Stimulated activated CD8-positive, alpha-beta memory T cell treated with anti-CD3 and anti-CD28 coated beads, Interleukin-4, amount 100 ng/mL, for 4 hours (primary cell): ENCODE data around the gene MTA1.

Experiments
- DNase-seq, 2 donors: peaks; one replicate each; pipeline ENCODE4 v3.0.0-alpha.2; 2020; ENCODE audit warnings: low read depth in 2 of 2, low spot score in 1 of 2

Gene MTA1

DNA sequence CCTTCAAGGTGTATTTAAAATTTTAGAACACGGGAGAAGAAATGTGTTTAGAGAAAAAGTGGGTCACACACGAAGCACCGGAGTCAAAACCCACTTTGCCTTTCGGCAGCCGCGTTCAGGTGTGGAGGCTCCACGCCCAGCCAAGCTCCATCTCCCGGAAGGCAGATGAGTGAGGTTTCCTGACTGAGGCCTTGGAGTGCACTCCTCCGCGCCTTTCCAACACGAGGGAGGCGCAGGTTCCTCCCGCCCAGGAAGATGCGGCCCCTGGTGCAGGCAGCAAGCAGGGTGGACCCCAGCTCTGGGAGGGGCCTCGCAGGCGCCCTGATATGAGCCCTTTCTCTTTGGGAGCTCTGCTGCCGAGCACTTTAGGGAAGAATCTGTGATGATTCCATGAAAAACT lies 22.5 kb downstream of the MTA1 start:
- DNase-seq = no peak

DNA sequence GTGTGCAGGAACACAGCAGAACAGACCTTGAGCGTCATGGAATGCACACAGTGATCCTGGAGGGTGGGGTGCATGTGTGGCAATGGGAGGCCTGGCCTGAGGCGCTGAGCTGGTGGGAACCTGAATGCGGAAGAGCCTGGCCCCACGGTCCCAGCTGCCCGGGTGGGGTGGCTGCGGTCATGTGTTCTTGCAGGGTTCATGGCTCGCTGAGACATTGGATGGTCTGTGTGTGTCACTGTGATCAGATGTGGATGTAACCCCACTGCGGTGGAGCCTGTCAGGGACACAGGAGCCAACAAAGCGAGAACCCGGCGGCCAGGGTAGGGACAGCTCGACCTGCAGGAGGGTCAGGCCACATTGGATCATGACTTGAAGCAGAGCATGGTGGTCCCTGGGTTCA lies 23.2 kb downstream of the MTA1 start:
- no peak for DNase-seq

- no peak for DNase-seq
Observed at GRCh38 chr14:105444859-105445258, 25.2 kb downstream of the MTA1 start.

DNA sequence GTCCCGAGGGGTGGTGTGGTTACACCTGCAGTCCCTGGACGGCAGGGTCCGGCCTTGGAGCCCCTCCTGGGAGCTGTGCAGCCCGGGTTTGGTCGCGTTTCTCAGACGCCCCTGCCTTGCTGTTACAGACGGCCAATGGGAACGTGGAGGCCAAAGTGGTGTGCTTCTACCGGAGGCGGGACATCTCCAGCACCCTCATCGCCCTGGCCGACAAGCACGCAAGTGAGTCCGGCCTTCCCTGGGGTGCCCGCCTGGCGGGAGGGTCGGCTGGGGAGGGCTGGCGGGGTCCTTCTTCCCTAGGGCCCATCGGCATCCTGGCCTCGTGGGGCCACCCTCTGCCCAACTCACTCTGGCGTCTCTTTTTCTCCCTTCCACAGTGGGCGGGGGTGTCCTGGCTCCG lies 25.7 kb downstream of the MTA1 start:
- no peak for DNase-seq

DNA sequence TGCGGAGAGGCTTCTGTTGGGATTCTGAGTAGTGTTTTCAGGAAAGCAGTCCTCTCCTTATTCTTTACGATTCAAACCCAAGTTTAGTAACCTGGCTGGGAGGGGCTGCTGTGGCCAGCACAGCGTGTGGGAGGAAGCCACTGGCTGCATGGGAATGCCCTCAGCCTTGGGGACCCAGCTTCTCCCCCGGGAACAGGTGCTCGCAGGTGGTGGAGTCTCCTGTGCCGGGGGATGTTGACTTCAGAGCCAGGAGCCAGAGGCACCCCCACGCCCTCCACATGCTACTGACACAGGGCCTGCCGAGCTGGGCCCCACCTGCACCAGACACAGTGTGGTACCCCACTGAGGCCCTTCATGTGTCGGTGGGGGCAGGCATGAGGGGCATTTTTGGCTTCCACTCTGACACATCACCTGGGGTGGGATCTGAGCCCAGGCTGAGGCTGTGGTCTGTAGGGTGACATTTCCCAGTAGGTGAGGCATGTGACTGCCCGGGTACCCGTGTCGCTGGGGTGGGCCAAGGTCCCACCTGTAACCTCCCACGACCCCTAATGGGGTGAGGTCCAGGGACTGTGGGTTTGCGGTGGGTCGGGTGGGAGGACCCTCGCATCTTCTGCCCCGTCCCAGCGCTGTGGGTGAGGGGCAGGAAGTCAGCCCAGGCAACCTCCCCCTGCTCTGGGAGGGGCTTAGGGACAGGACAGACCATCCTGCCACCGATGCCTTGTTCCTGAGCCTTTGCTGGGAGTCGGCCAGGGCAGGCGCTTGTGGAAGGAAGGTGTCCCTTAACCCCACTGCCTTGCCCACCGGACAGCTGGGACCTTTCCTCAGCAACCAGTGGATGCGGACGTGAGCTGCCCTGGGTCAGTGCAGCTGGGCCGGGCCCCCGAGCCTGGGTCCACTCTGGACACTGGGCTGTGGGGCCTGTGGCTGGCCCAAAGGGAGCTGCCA lies 26.5 kb downstream of the MTA1 start:
- no peak for DNase-seq

DNA sequence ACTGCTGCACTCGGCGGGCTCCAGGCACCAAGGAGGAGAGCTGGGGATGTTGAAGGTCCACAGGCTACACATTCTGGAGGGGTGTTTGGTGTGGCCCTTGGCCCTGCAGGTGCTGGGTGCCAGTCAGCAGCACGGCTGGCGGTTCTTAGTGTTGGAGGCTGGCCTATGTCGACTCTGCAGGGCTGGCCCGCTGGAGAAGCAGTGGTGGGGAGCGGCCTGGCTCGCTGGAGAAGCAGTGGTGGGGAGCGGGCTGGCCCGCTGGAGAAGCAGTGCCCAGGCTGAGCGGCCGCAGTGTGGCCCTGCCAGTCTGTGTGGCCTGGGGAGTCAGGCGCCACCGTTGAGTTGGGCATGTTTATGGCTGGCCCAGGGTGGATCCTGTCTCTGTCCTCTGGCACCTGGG lies 27.3 kb downstream of the MTA1 start:
- DNase-seq = no peak

GRCh38 chr14:105447651-105448640 lies 28.3 kb downstream of the MTA1 start:
- no peak for DNase-seq

- DNase-seq = peak; percentile 13 to 21
Observed at GRCh38 chr14:105448706-105449111, 29.1 kb downstream of the MTA1 start.

GRCh38 chr14:105449276-105450122 lies 29.9 kb downstream of the MTA1 start:
- no peak for DNase-seq

GRCh38 chr14:105450123-105450505 lies 30.5 kb downstream of the MTA1 start:
- DNase-seq = no peak

DNA sequence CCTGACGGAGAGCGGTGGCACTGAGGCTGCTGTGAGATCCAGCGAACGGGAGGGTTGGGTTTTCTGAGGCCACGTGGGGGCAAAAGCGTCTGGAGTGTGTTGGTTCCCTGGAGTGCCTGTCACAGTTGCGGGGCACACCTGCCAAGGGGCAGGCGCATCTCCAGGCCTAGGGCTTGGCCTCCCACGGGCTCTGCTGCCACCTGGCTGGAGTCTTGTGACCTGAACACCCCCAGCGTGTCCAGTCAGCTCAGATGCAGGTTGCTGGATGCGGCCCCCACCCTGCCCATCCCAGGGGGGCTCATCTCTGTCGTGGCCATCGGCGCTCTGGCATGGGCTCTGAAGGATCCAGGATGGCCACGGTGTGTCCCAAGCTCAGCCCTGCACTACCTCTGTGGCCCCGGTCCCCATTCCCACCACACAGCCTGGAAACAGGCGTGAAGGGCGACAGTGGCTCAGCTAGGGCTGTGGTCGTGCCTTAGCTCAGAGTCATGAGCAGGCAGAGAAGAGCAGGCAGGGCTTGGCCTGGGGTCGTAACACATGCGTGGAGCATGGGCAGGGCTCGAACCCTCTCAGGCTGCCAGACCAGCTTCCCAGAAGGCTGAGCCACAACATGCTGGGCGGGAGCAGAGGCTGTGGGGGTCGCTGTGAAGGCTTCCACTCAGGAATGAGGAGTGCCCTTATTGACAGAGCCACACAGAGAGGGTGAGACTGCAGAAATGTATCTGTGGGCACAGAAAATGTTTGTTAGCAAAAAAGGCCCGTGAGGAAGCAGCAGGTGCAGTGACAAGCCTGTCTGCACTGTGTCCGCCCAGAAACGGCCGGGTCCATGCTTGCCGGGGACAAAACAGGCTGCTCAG lies 31.5 kb downstream of the MTA1 start:
- DNase-seq = no peak

GRCh38 chr14:105452963-105453362 lies 33.3 kb downstream of the MTA1 start:
- DNase-seq = no peak

GRCh38 chr14:105453847-105454246 lies 34.2 kb downstream of the MTA1 start:
- DNase-seq = no peak

- DNase-seq = no peak
Observed at GRCh38 chr14:105455086-105455640, 35.5 kb downstream of the MTA1 start.

- no peak for DNase-seq
Observed at GRCh38 chr14:105455766-105456660, 36.4 kb downstream of the MTA1 start.

DNA sequence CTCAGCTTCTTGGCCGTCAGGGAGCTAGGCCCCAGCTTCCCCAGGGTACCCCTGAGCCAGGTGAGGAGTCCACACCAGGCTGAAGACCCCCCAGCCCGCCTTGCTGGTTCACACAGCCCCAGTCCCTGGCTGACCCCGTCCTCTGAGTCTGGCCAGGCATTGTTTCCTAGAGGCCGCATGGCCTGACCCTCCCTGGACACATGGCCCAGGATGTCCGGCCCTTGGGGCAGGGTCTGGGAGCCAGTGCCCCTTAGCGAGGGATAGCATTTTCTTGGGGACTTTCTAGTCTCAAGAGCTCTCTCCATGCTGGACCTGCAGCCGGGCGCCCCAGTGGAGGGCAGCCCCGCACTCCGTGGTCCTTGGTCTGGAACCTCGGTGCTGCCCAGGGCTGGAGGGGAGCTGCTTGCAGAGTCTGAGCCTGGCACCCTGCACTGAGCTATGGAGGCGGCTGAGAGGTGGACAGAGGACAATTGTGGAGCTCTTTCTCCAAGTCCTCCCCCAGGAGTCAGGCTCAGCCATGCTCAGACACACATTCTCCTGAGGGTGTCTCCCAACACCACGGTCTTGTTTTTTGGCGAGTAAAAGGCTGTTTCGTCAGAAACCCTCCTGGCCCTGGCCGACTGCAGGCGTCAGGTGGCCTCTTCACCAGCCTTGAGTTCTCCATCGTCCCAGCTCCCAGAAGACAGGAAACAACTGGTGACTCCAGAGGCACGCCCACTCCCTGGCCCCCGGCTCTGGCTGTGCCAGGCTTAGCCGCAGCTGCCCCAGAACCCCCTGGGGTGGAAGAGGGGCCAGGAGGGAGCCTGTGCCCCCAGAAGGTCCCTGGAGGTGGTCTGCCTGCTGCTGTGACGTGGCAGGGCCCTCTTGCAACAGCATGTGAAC lies 37.4 kb downstream of the MTA1 start:
- DNase-seq = no peak

GRCh38 chr14:105458010-105458409 lies 38.4 kb downstream of the MTA1 start:
- no peak for DNase-seq

DNA sequence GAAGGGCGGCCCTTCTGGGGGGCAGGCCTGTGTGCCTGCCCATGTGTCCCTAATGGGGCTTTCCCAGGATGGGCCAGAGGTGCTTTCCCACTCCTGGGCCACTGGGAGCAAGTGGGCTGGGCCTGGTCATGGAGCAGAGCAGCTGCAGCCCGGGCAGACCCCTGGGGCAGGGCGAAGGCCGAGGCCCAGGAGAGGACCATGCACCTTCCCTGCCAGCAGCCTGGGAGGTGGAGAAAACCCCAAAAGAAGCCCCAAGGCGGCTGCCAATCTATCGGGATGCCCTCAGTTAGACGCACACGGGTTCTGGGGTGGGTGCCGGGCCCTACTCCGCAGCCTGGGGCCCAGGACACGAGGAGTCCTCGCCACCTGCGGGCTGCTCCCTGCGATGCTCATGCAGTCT lies 38.9 kb downstream of the MTA1 start:
- DNase-seq = no peak
